SK-N-SH treated with all-trans-retinoic acid at 6 μM for 48 hours (cell line): Measurements from ENCODE around the gene ARMC10.
"Not testable (repeated sequence)": the region's sequence is repeated elsewhere in the genome, so short reads cannot be mapped to it uniquely, and the experiment has no call there.

ENCODE experiments used
- ATAC-seq: fragments of 200-7000 bp; cut with Tn5 transposase; 3 replicates; pipeline ENCODE4 v1.9.1; 2020; ENCODE audit warnings: mild to moderate bottlenecking, moderate library complexity
- ARNTL ChIP-seq: fragments of 450-650 bp; formaldehyde crosslinking; IDR thresholded peaks from 2 replicates; pipeline ENCODE4 v1.5.0; 2020; ENCODE audit warnings: low read depth, mild to moderate bottlenecking, moderate library complexity, borderline replicate concordance
- BACH2 ChIP-seq: fragments of 250-450 bp; sonication (Bioruptor Pico); IDR thresholded peaks from 2 replicates; pipeline ENCODE4 v1.9.0; 2021; ENCODE audit warnings: mild to moderate bottlenecking, borderline replicate concordance
- CSDC2 ChIP-seq: fragments of 250-450 bp; sonication (Bioruptor Pico); IDR thresholded peaks from 2 replicates; pipeline ENCODE4 v1.5.0; 2020; ENCODE audit warnings: mild to moderate bottlenecking, moderate library complexity
- ESRRG ChIP-seq: fragments of 250-450 bp; sonication (Bioruptor Pico); IDR thresholded peaks from 2 replicates; pipeline ENCODE4 v1.6.1; 2021; ENCODE audit warnings: mild to moderate bottlenecking
- GLIS3 ChIP-seq: fragments of 250-450 bp; sonication (Bioruptor Pico); IDR thresholded peaks from 2 replicates; pipeline ENCODE4 v1.5.0; 2020; ENCODE audit warnings: mild to moderate bottlenecking, moderate library complexity
- ISL1 ChIP-seq: fragments of 250-450 bp; sonication (Bioruptor Pico); IDR thresholded peaks from 2 replicates; pipeline ENCODE4 v2.1.2; 2022; ENCODE audit warnings: mild to moderate bottlenecking, moderate library complexity
- OSR1 ChIP-seq: fragments of 250-450 bp; sonication (Bioruptor Pico); IDR thresholded peaks from 2 replicates; pipeline ENCODE4 v1.8.0; 2022; ENCODE audit warnings: moderate library complexity, mild to moderate bottlenecking, inconsistent platforms
- PPARA ChIP-seq: fragments of 250-450 bp; sonication (Bioruptor Pico); IDR thresholded peaks from 2 replicates; pipeline ENCODE4 v1.5.0; 2020; ENCODE audit warnings: mild to moderate bottlenecking, borderline replicate concordance
- RARB ChIP-seq: fragments of 250-450 bp; sonication (Bioruptor Pico); IDR thresholded peaks from 2 replicates; pipeline ENCODE4 v1.8.0; 2021; ENCODE audit warnings: mild to moderate bottlenecking, moderate library complexity
- SNAI2 ChIP-seq: fragments of 250-450 bp; sonication (Bioruptor Pico); IDR thresholded peaks from 2 replicates; pipeline ENCODE4 v1.5.0; 2020; ENCODE audit warnings: mild to moderate bottlenecking, moderate library complexity
- TCF4 ChIP-seq: fragments of 250-450 bp; sonication (Bioruptor Pico); IDR thresholded peaks from 2 replicates; pipeline ENCODE4 v1.8.0; 2021; ENCODE audit warnings: mild to moderate bottlenecking, moderate library complexity, borderline replicate concordance
- TOX ChIP-seq: fragments of 250-450 bp; sonication (Bioruptor Pico); IDR thresholded peaks from 2 replicates; pipeline ENCODE4 v1.8.0; 2021; ENCODE audit warnings: mild to moderate bottlenecking, moderate library complexity, borderline replicate concordance
- ZFP3 ChIP-seq: fragments of 250-450 bp; sonication (Bioruptor Pico); IDR thresholded peaks from 2 replicates; pipeline ENCODE4 v1.5.0; 2020; ENCODE audit warnings: mild to moderate bottlenecking, moderate library complexity
- ZFP30 ChIP-seq: fragments of 450-650 bp; formaldehyde crosslinking; IDR thresholded peaks from 2 replicates; pipeline ENCODE4 v1.5.0; 2022; ENCODE audit warnings: mild to moderate bottlenecking, moderate library complexity
- ZNF565 ChIP-seq: fragments of 450-650 bp; formaldehyde crosslinking; conservative IDR thresholded peaks from 2 replicates; pipeline ENCODE4 v1.5.0; 2020; ENCODE audit warnings: low read depth, mild to moderate bottlenecking, moderate library complexity
- ZNF70 ChIP-seq: fragments of 450-650 bp; formaldehyde crosslinking; IDR thresholded peaks from 2 replicates; pipeline ENCODE4 v1.5.0; 2020; ENCODE audit warnings: mild to moderate bottlenecking, moderate library complexity
- ZNF8 ChIP-seq: fragments of 450-650 bp; formaldehyde crosslinking; IDR thresholded peaks from 2 replicates; pipeline ENCODE4 v1.5.0; 2020; ENCODE audit warnings: mild to moderate bottlenecking, moderate library complexity
- TF ChIP-seq, protein P1 (sequence below): fragments of 250-450 bp; sonication (Bioruptor Pico); IDR thresholded peaks from 2 replicates; pipeline ENCODE4 v1.8.0; 2020; ENCODE audit warnings: mild to moderate bottlenecking, moderate library complexity, borderline replicate concordance
- TF ChIP-seq, protein P2 (sequence below): fragments of 250-450 bp; sonication (Bioruptor Pico); IDR thresholded peaks from 2 replicates; pipeline ENCODE4 v1.5.0; 2020; ENCODE audit warnings: mild to moderate bottlenecking, moderate library complexity
- TF ChIP-seq, protein P3 (sequence below): fragments of 250-450 bp; sonication (Bioruptor Pico); IDR thresholded peaks from 2 replicates; pipeline ENCODE4 v1.5.1; 2020; ENCODE audit warnings: low read depth, mild to moderate bottlenecking, moderate library complexity
- TF ChIP-seq, protein P4 (sequence below): fragments of 250-450 bp; sonication (Bioruptor Pico); IDR thresholded peaks from 2 replicates; pipeline ENCODE4 v1.8.0; 2021; ENCODE audit warnings: low read depth, mild to moderate bottlenecking, moderate library complexity, borderline replicate concordance
- TF ChIP-seq, protein P5 (sequence below): fragments of 250-450 bp; sonication (Bioruptor Pico); IDR thresholded peaks from 2 replicates; pipeline ENCODE4 v1.5.1; 2021; ENCODE audit warnings: mild to moderate bottlenecking, moderate library complexity

The ARMC10 gene

DNA sequence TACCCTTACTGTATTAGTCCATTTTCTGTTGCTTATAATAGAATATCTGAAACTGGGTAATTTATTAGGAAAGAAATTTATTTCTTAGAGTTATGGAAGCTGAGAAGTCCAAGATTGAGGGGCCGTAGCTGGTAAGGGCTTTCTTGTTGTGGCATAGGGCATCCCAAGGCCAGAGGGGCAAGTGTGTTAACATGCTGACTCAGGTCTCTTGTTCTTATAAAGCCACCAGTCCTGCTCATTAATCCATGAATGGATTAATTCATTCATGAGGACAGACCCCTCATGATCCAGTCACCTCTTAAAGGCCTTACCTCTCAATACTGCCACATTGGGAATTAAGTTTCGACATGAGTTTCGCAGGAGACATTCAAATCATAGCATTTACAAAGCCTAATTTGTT lies 2.4 kb downstream of the ARMC10 start:
- TF ChIP-seq ZNF565 (no peak), ZFP30 (CRISPR knock-in tag) (no peak), ZNF8 (CRISPR knock-in tag) (no peak), TCF4 (CRISPR knock-in tag) (no peak), ZFP3 (CRISPR knock-in tag) (no peak), ISL1 (CRISPR knock-in tag) (no peak), OSR1 (CRISPR knock-in tag) (no peak), ZNF70 (CRISPR knock-in tag) (no peak), TOX (no peak), ESRRG (CRISPR knock-in tag) (no peak), PPARA (CRISPR knock-in tag) (no peak), GLIS3 (CRISPR knock-in tag) (no peak), BACH2 (CRISPR knock-in tag) (no peak), CSDC2 (no peak), RARB (CRISPR knock-in tag) (no peak)
- TF ChIP-seq, protein P1, sequence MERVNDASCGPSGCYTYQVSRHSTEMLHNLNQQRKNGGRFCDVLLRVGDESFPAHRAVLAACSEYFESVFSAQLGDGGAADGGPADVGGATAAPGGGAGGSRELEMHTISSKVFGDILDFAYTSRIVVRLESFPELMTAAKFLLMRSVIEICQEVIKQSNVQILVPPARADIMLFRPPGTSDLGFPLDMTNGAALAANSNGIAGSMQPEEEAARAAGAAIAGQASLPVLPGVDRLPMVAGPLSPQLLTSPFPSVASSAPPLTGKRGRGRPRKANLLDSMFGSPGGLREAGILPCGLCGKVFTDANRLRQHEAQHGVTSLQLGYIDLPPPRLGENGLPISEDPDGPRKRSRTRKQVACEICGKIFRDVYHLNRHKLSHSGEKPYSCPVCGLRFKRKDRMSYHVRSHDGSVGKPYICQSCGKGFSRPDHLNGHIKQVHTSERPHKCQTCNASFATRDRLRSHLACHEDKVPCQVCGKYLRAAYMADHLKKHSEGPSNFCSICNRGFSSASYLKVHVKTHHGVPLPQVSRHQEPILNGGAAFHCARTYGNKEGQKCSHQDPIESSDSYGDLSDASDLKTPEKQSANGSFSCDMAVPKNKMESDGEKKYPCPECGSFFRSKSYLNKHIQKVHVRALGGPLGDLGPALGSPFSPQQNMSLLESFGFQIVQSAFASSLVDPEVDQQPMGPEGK = no peak
- TF ChIP-seq, protein P2, sequence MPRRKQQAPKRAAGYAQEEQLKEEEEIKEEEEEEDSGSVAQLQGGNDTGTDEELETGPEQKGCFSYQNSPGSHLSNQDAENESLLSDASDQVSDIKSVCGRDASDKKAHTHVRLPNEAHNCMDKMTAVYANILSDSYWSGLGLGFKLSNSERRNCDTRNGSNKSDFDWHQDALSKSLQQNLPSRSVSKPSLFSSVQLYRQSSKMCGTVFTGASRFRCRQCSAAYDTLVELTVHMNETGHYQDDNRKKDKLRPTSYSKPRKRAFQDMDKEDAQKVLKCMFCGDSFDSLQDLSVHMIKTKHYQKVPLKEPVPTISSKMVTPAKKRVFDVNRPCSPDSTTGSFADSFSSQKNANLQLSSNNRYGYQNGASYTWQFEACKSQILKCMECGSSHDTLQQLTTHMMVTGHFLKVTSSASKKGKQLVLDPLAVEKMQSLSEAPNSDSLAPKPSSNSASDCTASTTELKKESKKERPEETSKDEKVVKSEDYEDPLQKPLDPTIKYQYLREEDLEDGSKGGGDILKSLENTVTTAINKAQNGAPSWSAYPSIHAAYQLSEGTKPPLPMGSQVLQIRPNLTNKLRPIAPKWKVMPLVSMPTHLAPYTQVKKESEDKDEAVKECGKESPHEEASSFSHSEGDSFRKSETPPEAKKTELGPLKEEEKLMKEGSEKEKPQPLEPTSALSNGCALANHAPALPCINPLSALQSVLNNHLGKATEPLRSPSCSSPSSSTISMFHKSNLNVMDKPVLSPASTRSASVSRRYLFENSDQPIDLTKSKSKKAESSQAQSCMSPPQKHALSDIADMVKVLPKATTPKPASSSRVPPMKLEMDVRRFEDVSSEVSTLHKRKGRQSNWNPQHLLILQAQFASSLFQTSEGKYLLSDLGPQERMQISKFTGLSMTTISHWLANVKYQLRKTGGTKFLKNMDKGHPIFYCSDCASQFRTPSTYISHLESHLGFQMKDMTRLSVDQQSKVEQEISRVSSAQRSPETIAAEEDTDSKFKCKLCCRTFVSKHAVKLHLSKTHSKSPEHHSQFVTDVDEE (CRISPR knock-in tag) = no peak
- TF ChIP-seq, protein P3, sequence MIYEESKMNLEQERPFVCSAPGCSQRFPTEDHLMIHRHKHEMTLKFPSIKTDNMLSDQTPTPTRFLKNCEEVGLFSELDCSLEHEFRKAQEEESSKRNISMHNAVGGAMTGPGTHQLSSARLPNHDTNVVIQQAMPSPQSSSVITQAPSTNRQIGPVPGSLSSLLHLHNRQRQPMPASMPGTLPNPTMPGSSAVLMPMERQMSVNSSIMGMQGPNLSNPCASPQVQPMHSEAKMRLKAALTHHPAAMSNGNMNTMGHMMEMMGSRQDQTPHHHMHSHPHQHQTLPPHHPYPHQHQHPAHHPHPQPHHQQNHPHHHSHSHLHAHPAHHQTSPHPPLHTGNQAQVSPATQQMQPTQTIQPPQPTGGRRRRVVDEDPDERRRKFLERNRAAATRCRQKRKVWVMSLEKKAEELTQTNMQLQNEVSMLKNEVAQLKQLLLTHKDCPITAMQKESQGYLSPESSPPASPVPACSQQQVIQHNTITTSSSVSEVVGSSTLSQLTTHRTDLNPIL = no peak
- TF ChIP-seq, protein P4, sequence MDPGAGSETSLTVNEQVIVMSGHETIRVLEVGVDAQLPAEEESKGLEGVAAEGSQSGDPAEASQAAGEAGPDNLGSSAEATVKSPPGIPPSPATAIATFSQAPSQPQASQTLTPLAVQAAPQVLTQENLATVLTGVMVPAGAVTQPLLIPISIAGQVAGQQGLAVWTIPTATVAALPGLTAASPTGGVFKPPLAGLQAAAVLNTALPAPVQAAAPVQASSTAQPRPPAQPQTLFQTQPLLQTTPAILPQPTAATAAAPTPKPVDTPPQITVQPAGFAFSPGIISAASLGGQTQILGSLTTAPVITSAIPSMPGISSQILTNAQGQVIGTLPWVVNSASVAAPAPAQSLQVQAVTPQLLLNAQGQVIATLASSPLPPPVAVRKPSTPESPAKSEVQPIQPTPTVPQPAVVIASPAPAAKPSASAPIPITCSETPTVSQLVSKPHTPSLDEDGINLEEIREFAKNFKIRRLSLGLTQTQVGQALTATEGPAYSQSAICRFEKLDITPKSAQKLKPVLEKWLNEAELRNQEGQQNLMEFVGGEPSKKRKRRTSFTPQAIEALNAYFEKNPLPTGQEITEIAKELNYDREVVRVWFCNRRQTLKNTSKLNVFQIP = no peak
- TF ChIP-seq, all 23 proteins: peak for 0
- no peak for ATAC-seq

DNA sequence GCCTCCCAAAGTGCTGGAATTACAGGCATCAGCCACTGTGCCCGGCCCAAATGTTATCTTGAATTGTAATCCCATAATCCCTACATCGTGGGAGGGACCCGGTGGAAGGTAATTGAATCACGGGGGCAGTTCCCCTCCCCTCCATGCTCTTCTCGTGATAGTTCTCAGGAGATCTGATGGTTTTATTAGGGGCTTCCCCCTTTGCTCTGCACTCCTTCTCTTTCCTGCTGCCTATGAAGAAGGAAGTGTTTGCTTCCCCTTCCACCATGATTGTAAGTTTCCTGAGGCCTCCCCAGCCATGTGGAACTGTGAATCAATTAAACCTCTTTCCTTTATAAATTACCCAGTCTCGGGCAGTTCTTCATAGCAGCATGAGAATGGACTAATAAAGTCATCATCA lies 3.3 kb downstream of the ARMC10 start:
- ATAC-seq = not testable (repeated sequence)

DNA sequence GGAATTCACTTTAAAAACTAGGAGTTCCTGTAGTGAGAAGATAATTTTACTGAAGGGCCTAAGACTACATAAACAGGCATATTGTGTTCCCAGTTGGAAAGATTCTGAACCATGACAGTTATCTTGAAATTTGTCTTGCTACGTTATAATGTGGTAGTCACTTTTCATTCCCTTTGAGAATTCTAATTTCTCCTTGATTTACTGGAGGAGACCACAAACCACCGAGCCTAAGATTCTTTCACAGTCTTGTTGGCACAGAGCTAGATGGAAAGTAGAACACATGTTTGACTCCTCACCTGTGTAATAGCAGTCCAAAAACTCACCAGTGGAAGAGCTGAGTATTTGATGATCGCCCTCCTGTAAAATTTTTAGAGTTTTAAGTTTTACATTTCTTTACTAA lies 4.9 kb downstream of the ARMC10 start:
- ATAC-seq = no peak
- no peak for TF ChIP-seq PPARA (CRISPR knock-in tag)
- TF ChIP-seq TOX = no peak
- TF ChIP-seq, protein P2 (CRISPR knock-in tag) = no peak
- no peak for TF ChIP-seq OSR1 (CRISPR knock-in tag)
- TF ChIP-seq, protein P3 = no peak
- no peak for TF ChIP-seq BACH2 (CRISPR knock-in tag)
- TF ChIP-seq, protein P5, sequence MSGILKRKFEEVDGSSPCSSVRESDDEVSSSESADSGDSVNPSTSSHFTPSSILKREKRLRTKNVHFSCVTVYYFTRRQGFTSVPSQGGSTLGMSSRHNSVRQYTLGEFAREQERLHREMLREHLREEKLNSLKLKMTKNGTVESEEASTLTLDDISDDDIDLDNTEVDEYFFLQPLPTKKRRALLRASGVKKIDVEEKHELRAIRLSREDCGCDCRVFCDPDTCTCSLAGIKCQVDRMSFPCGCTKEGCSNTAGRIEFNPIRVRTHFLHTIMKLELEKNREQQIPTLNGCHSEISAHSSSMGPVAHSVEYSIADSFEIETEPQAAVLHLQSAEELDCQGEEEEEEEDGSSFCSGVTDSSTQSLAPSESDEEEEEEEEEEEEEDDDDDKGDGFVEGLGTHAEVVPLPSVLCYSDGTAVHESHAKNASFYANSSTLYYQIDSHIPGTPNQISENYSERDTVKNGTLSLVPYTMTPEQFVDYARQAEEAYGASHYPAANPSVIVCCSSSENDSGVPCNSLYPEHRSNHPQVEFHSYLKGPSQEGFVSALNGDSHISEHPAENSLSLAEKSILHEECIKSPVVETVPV = no peak
- TF ChIP-seq ARNTL (CRISPR knock-in tag) = no peak
- TF ChIP-seq, protein P4 = no peak
- no peak for TF ChIP-seq ZNF70 (CRISPR knock-in tag)
- no peak for TF ChIP-seq CSDC2
- no peak for TF ChIP-seq ZFP3 (CRISPR knock-in tag)
- no peak for TF ChIP-seq ZFP30 (CRISPR knock-in tag)
- no peak for TF ChIP-seq ISL1 (CRISPR knock-in tag)
- no peak for TF ChIP-seq RARB (CRISPR knock-in tag)
- TF ChIP-seq ZNF8 (CRISPR knock-in tag) = no peak
- no peak for TF ChIP-seq GLIS3 (CRISPR knock-in tag)
- no peak for TF ChIP-seq SNAI2 (CRISPR knock-in tag)
